ENCODE data around the gene NINL.

DNA sequence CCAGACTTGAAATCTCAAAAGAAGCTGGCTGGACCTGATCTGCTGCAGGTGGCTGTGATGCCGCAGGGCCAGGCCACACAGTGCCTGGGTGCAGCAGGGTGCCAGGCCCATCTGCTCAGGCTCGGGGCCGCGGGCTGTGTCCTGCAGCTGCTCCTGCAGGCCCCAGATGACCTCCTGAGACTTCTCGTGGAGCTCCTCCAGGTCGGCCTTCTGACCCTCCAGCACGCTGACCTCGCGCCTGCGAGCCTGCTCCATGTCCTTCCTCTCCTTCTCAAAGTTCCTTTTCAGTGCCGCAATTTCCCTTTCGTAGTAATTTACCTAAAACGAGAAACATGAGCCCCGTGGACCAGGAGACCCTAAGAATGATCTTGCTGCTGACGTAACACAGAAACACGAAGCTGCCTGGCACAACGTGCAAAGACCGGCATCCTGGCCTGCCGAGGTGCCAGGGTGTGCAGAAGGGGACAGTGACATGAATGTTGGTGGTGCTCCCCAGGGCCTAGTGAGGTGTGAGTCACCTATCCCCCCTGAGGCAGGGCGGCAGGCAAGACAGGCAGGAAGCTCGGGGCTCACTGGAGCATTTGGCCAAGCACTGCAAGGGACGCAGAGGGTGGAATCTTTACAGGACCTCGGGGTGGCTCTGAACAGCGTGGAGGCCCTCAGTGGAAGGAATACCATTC is 106.3 kb downstream of the NINL start:
- TF ChIP-seq CTCF (IDR thresholded peaks at IDR 0.05) (no peak), POLR2A (IDR thresholded peaks at IDR 0.05) (no peak)

Measured in right lobe of liver (tissue), 4 donors.